G401 (cell line): ENCODE results near the gene POU2F3. TPM values are rescaled to one million over a fixed set of nuclear protein-coding genes. Genes with fewer than 3 reads are reported as not detected.

Source experiments
- DNase-seq: peaks from one replicate; pipeline ENCODE4 v3.0.0-alpha.2; 2015; ENCODE audit warnings: low spot score
- in situ Hi-C: cut with HindIII; loops from 2 replicates; pipeline ENCODE4 v1.10.0; 2016; ENCODE audit warnings: low sequenced_read_pairs, mixed read lengths
- total RNA-seq: library from RNA; depleted of rRNA; stranded (reverse); fragments of >200 nt; shearing (Covaris generic); gene quantifications from 2 replicates; pipeline ENCODE4 v1.2.3, GENCODE V29; 2014

POU2F3 gene
- total RNA-seq, 1 experiment from 2014 or later, result not detected

DNA sequence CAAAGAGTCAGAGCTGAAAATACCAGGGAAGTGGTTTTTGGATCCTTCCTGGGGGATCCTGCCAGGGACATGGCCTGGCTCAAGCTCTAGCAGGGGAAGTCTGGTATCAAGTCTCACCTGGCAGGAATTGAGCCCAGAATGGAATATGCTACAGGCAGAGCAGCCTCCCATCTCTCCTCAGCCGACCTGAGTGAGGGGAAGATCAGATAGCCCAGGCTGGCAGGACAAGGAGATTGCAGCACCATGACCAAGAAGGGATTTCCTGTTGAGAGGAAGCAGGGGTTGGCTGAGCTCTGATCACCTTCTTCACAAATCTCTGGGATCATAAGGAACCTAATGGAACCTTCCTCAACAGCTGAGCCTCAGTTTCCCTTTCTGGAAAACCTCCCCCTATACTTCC, 16.1 kb upstream of the POU2F3 start:
- in situ Hi-C loops, result no loop called here
- no peak for DNase-seq

DNA sequence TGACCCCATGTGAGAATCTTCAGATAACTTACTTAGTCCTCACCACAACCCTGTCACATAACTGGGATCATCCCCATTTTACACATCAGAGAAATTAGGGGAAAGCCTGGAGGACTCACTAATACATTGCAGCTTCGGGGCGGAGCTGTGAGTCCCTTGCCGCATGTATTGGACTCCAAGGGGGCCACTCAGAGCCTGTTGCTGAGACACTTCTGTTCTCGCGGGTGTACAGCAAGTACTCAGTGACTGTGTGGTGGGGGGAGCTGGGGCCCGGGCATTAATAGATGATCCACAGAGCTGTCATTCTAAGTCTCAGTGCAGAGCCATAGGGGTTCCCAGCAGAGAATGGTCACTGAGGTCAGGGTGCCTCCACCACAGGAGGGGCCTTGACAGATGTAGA, 15.6 kb upstream of the POU2F3 start:
- in situ Hi-C loops, result no loop called here
- no peak for DNase-seq

DNA sequence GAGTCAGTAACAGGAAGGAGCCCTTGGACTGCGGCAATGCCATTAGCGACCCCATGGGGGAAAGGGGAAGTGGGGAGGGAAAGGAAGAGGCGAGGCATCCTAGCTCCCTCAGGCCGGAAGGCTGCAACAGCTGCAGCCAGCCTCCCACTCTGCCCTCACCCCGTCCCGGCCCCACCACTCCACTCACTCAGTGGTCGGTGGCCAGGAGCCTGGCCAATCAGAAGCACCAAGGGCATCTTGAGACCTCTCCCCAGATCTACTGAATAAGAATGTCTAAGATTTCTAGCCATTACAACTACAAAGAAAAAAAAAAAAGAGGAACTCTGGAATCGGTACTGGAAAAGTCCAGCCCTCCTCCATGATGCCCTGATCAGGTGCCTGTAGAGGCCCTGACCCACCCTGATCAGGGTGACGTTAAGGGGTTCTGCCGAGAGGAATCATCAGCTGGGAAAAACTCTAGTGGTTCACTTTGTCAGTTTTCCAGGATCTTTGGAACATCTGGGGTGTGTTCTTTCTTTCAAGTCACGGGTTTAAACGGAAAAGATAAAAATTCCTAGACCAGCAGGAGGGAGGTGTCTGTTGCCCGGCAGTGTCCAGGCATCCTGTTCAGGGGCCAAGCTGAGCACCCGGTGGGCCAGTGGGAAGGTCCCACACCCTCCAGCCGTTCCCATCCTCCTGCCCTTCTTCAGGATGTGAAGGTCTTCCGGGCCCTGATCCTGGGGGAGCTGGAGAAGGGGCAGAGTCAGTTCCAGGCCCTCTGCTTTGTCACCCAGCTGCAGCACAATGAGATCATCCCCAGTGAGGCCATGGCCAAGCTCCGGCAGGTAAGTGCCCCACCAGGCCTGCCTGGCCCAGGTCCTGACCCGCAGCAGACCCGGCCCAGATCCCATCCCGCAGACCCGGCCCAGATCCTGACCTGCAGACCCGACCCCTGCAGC, 14.7 kb upstream of the POU2F3 start:
- no peak for DNase-seq
- in situ Hi-C loops, result no loop called here

DNA sequence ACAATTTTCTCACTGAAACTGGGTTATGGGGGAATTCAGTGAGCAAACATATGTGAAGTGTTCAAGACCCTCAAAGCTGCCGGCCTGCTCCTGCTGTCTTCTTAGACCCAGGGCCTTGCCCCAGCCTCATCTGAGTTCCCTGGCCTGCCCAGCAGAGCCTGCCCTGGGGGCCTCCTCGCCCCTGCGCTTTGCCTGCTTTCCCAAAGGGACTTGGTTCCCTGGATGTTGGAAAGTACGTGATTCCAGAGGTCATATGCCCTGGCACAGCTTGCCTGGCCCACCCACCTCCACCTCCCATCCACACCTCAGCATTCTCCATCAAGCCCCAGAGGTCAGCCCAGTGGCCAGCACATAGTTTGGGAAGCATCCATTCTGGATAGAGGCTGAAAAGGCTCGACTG, 13.7 kb upstream of the POU2F3 start:
- no peak for DNase-seq
- in situ Hi-C loops, result no loop called here

DNA sequence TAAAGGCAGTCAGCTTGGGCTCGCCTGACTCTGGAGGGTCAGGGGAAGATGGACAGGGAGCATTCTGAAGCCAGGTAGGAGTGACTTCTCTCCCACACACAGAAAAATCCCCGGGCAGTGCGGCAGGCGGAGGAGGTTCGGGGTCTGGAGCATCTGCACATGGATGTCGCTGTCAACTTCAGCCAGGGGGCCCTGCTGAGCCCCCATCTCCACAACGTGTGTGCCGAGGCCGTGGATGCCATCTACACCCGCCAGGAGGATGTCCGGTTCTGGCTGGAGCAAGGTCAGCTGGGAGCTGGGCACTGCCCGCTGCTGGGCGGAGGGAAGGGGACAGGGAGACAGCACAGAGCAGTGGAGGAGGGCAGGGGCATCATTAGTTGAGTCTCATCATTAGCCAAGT, 13.2 kb upstream of the POU2F3 start:
- in situ Hi-C loops, result no loop called here

DNA sequence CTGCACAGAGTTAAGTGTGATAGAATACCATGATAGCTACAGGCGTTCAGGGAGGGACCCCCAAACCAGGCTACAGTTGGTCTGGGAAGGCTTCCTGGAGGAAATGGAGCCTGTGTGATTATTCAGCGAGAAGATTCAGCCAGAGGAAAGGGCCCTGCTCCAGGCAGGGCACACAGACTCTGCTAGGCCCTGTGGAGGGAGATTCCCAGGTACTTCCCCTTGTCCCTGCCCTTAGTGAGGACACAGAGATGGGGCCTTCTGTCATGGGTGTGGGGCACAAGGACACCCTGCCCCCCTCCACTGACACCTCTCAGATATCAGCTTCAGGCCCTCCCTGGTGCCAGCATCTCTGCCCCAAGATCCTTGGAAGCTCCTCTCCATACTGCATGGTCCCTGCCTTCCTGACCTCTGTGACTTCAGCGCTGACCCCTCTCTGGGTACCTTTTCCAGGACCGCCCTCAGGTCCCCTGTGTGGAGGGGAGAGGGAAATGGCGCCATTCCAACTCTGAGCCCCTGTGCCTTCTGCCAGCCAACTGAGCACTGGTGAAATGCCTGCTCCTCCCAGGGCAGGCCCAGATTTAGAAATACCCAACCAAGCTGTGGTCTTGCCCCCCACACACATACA, 12.6 kb upstream of the POU2F3 start:
- no peak for DNase-seq
- in situ Hi-C loops, result no loop called here

More for the DNA sequence above, 13.2 kb upstream of the POU2F3 start:
- no peak for DNase-seq

DNA sequence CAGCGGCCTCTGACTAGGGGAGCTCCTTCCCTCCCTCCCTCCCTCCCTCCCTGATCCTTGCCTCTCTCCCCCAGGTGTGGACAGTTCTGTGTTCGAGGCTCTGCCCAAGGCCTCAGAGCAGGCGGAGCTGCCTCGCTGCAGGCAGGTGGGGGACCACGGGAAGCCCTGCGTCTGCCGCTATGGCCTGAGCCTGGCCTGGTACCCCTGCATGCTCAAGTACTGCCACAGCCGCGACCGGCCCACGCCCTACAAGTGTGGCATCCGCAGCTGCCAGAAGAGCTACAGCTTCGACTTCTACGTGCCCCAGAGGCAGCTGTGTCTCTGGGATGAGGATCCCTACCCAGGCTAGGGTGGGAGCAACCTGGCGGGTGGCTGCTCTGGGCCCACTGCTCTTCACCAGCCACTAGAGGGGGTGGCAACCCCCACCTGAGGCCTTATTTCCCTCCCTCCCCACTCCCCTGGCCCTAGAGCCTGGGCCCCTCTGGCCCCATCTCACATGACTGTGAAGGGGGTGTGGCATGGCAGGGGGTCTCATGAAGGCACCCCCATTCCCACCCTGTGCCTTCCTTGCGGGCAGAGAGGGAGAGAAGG, 11.1 kb upstream of the POU2F3 start:
- DNase-seq, result no peak

DNA sequence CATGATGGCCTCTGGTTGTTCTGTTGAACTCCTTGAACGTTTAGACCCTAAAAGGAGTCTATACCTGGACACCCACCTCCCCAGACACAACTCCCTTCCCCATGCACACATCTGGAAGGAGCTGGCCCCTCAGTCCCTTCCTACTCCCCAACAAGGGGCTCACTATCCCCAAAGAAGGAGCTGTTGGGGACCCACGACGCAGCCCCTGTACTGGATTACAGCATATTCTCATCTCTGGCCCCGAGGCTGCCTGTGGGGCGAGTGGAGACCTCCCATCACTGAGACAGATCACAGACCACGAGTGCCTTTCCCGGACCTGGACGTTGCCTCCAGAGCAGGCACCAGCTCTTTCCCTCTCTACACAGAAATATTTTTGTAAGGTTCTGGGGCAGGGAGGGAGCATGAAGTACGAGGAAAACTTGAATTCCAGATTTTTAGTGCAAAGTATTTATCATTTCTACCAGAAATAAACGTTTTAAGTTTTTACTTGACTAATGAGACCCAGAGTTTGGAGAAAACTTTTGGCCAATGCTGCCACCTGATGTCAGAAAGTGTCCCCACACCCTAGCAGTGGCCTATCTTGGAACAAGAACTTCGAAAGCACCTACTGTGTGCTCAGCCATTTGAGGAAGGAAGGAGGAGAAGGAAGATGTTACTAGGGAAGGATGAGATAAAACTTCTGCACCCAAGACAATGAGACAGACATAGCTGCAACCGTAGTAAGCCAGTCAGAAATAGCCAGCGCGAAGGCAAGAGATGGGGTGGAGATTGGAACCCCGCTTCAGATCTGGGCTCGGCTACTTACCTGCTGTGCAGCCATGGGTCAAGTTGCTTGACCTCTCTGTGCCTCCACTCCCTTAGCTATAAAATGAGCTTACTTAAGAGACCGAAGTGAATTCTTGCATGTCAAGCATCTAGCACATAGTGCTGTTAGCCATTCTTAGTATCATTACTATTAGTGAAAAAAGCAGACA, 10.2 kb upstream of the POU2F3 start:
- in situ Hi-C loops, result no loop called here

More for the DNA sequence above, 11.1 kb upstream of the POU2F3 start:
- in situ Hi-C loops, result no loop called here

DNA sequence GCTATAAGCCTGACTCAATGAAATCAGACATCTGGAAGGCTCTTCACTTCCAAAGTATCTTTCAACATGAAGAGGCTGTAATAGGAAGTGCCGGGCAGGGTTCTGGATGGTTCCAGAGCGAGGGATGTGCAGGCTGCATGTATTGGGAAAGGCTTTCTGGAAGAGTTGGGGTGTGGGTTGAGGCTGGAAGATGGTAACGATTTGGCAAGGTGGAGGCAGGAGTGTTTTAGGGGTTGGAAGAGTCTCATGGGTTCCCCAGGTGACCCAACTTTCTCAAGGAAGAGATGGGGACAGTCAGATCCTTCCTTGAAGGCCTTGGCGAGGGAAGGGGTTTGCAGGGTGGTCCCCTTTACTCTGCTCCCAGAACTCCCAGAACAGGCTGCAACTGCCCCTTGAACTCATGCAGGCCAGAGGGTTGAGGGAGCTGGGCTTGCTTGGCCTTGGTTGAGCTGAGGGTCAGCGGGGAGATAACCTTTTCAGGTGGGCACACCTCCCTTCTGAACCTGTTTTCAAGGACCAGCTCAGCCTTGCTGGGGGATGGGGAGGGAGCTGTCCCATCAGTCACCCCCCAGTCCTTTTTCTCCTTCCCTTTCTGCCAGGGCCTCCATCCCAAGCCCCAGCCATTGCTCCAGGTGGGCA, 9.4 kb upstream of the POU2F3 start:
- no peak for DNase-seq
- in situ Hi-C loops, result no loop called here

More for the DNA sequence above, 10.2 kb upstream of the POU2F3 start:
- no peak for DNase-seq

DNA sequence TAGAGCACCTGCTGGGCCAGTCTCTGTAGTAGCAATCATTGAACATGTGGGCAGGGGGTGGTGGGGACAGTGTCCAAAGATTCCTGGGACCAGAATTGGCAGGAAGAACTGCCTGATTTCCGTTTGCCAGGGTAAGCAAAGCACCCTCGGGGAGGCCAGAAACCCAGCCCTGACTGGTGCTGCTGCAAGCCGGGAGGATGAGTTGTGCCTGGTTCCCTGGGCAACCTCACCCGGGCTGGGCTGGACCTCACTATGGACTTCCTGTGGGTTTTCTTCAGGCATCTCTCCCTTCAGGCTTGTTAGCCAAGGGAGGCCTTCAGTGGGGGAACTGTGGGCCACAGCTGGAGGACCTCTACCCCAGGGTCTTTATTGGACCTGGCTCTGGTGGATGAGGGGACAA, 8.0 kb upstream of the POU2F3 start:
- DNase-seq, result no peak
- in situ Hi-C loops, result no loop called here

DNA sequence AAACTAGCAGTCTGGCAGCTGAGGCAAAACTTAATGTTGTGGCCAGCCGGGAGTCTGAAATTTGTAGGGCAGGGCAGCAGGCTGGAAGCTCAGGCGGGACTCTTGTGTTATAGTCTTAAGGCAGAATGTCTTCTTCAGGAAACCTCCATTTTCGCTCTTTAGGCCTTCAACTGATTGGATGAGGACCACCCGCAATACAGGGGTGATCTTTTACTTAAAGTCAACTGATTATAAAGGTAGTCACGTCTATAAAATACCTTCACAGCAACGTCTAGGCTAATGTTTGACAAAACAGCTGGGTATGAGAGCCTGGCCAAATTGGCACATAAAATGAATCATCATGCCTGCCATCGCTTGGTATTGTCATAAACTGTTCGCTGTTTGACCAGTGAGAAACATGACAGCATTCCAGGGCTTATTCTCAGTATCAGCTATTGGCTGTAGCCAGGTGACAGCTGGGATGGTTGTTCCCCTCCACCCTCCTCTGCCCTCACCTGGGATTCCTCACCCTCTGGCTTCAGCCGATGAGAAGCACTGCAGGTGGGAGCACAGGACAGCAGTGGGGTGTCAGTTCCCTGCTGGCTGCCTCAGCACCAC, 6.6 kb upstream of the POU2F3 start:
- DNase-seq, result no peak
- in situ Hi-C loops, result no loop called here

DNA sequence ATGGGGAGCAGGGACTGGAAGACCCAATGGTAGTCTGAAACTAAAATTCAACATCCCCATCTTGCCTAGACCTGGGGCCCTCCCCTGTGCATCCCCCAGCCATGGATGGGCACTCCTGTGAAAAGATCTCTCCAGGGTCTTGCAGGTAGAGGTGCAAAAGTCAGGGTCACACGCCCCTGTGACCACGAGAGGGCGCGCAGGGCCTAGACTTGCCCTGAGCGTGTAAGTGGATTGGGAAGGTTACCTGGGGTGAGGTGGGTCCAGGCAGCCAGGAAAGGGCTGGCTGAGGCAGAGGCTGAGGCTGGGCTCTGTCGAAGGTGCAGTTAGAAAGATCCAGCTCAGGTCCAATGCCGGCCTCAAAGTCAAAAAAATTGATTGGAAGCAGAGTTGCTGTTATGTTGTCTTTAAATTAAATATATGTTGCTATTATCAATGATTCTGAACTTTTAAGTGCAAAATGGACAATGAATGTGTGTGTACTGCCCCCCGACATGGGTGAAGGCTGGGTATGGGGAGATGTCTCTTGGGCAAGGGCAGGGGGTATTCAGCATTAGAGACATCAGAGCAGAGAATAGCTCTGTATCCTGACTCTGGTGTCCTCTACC, 4.8 kb upstream of the POU2F3 start:
- in situ Hi-C loops, result no loop called here
- DNase-seq, result peak; percentile 44

DNA sequence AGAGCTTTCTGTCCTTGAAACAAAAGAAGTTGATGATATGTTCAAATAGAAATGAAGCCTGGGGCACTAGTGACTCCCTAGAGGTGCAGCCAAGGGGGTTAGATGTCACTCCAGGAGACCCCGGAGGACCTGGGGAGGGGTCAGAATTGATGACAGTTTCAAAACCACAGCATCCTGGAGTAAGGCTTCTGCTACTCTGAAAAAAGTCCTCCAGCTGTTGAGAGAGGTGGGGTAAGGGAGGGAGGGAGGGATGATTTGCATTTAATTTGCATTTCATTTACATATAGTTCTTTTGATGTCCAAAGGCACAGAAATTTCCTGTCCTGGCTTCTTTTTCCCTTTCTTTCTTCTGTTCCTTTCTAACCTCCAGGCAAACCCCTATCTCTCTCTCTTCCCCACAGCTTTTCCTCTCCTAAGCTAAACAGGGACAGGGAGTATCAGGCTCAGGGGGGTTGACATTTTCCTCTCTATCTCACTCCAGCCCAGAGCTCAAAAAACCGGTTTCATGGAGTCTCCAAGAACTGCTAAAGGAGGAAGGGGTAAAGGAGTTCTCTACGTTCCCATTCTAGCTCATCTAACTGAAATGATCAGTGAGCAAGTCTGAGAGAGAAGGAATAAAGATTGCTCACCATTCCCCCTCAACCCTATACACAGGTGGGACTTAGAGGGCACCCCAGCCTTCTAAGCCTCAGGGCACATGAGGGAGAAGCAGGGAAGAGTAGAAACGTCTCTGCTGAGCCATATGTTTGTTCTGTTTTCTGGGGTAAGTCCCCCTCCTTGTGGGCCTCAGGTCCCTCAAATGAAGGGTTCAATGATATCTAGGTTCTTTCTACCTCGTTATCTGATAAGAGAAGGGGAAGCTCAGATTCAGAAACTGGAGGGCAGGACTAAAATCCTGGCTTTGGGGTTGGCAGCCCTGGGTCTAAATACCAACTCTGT, 3.5 kb upstream of the POU2F3 start:
- in situ Hi-C loops, result no loop called here

DNA sequence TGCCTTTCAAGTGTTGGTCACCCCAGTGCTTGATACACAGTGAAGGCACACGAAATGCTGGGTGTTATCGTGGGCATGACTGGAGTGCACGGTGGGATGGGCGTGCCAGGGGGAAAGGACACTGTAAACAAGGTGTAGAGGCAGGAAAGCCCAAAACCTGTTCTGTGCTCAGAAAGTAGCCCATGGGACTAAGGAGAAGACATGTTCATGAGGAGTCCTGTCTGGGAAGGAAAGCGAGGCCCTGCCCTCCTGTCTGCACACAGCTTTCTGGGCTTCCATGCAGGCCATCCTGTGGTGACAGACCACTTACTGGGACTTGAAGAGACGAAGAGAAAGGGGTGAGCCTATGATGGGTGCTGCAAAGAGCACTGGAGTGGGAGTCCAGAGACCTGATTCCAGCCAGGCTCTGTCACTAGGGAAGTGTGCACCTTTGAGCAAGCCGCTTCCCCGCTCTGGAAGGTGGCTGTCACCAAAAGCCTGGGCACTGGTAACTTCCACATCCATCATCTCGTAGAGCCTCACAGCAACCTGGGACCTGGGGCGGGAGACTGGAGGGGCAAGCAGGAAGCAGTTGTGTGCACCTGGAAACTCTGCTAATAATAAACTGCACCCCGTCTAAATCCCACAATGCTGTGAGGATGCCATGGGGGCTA, 846 bp upstream of the POU2F3 start:
- no peak for DNase-seq
- in situ Hi-C loops, result no loop called here

More for the DNA sequence above, 3.5 kb upstream of the POU2F3 start:
- DNase-seq, result no peak

DNA sequence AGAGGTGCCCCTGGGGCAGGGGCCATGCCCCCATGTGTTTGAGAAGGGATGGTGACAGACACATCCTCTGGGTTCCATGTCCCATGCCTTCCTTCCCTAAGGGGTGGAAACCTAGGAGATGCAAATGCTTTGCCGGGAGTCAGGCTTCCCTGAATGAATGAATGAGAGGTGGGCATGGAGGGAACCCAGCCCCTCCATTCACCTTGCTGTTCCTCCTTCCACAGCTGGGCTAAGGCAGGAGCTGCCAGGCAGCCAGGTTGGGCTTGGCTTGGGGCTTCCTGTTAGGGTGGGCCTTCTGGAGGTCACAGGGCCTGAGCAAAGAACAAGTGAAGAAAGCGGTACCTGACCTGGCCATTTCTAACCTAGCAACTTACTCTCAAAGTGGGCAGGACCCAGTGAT, 926 bp downstream of the POU2F3 start:
- in situ Hi-C loops, result no loop called here
- DNase-seq, result no peak

DNA sequence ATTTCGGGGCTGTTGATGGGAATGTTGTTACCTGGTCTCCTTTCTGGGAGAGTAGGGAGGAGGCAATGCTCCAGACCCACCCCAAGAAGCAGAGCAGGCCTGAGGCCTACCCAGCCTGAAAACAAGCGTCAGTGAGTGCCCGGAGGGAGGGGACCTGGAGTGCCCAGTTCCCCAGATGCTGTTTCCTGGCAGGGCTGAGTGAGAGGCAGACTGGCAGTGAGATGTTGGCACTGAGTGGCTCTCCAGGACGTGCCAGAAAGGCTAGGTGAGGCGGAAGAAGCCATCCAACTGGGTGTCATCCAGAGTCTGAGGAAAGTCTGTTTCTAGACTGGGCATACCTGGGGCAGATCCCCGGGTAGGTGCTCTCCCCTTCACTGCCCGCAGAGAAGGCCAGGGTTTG, 1.3 kb downstream of the POU2F3 start:
- DNase-seq, result peak; percentile 27
- in situ Hi-C loops, result no loop called here
